NCI-H1105 treated with DMSO at 0.1 percent for 48 hours (cell line): ENCODE measurements around the gene PNMA6E.

Source experiments
- DNase-seq: peaks from one replicate; lab custom pipeline; 2025; lab: John Stamatoyannopoulos, UW

PNMA6E gene

DNA sequence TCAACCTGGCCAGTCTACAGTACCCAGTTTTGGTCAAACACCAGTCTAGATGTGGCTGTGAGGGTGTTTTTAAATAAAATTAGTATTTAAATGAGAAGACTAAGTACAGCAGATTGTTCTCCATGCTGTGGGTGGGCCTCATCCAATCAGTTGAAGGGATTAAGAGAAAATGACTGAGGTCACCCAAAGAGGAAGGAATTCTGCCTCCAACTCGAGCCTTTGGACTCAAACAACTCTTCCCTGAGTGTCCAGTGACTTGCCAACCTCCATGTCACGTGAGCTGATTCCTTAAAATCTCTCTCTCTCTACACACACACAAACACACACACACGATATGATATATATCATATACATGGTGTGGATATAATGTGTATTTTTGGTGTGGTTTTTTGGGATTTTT lies 34.7 kb upstream of the PNMA6E start:
- no peak for DNase-seq

DNA sequence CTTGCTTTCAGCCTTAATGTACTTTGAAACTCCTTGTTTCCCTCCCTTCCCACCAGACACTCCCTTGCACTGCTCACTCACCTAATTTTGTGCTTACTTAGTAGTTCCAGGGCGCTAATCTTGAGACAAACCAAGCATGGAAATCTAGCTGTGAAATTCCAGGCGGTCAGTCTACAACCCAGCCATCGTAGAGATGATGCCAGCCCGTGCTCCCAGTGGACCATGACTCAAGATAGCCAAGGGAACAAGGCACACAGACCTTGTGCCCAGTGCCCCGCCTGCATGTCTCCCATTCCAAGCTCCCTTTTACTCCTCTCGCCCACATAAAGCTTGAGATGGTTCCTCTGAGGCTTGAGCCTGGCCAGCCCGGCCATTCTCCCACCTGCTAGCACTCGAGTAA lies 33.7 kb upstream of the PNMA6E start:
- no peak for DNase-seq

DNA sequence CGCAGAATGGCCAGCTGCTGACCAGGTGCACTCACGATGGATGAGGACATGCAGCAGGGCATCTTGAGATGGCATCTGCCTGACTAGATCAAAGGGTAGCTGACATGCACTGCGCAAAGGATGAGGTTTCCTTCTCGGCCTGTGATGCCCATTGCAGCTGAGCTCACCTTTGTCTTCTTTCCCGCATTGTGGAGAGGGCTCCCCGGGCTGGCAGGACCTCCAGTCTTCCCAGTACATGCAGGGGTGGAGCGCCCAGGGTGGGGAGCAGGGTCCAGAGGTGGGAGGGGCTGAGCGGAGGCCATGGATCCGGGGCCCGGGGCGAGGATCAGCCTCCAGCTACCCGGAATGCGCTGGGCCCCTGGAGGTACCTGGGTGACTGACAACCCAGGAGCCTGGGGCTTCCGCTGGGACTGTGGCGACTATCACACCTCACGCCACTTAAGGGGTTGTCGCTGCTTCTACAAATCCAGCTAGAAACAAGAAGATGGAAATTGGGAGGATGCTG lies 32.7 kb upstream of the PNMA6E start:
- DNase-seq = no peak

DNA sequence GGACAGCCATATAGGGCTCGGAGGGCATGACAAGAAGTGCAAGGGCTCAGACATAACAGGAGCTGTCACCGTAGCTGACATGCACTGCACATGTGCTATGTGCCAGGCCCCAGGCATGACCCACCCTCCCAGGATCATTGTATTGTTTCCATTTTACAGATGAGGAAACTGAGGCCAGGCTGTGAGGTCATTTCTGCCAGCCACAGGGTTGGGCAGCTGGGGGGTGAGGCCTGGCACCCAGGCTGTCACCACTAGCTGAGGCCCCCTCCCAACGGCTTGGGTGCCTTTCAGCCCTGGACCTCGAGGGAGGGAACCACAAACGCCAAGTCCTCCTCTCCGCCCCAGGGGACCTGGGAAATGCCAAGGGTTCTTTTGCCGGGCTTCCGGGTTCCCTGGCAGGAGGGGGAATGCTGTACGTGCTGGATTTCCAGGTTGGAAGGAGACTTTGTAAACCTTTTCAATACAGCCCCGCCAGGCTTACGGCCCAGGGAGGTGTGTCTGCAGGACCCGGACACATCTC lies 32.1 kb upstream of the PNMA6E start:
- DNase-seq = no peak

DNA sequence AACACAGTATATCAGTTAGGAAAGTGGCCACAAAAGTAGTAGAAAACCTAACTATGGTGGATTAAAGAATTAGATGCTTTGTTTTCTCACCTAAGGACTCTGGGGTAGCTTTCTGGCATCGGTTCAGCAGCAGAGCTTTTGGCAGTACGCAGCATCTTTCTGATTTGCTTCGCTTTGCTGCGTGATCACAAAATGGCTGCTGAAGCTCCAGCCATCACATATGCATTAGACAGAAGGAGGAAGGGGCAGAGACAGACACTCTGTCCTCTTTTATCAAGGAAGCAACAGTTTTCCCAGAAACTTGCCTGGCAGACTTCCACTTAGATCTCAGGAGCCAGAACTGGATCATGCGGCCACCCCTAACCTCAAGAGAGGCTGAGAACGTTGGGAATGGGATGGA lies 29.6 kb upstream of the PNMA6E start:
- DNase-seq = no peak

- no peak for DNase-seq
Observed at GRCh38 chrX:153426204-153426603, 25.1 kb upstream of the PNMA6E start.

- DNase-seq = peak; percentile 1
Observed at GRCh38 chrX:153423652-153424051, 22.5 kb upstream of the PNMA6E start.

DNA sequence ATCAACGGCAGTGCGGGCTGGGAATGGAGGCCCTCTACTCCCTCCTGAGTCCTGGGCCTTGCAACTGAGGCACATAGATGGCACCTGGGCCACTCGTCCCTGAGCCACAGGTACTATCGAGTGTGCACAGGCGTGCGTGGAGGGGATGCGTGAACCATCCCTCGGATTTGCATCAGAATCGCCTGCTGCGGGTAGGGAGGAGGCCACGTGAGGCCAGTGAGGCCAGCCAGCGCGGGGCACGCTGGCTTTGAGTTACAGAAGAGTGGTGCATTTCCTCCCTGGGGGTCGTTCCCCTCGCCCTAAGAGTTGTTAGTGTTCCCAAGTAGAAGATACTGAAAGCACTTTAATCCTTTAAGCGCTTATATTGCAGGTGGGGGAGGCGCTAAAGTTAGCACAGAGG lies 20.7 kb upstream of the PNMA6E start:
- no peak for DNase-seq

DNA sequence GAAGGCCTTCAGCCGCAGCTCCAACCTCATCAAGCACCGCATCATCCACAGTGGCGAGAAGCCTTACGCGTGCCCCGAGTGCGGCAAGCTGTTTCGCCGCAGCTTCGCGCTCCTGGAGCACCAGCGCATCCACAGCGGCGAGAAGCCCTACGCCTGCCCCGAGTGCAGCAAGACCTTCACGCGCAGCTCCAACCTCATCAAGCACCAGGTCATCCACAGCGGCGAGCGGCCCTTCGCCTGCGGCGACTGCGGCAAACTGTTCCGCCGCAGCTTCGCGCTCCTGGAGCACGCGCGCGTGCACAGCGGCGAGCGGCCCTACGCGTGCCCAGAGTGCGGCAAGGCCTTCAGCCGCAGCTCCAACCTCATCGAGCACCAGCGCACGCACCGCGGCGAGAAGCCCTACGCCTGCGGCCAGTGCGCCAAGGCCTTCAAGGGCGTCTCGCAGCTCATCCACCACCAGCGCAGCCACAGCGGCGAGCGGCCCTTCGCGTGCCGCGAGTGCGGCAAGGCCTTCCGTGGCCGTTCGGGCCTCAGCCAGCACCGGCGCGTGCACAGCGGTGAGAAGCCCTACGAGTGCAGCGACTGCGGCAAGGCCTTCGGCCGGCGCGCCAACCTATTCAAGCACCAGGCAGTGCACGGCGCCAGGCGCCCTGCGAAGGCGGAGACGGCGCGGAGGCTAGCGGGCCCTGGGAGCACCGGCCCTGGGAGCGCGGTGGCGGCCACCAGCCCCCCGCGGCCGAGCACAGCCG lies 19.9 kb upstream of the PNMA6E start:
- no peak for DNase-seq

DNA sequence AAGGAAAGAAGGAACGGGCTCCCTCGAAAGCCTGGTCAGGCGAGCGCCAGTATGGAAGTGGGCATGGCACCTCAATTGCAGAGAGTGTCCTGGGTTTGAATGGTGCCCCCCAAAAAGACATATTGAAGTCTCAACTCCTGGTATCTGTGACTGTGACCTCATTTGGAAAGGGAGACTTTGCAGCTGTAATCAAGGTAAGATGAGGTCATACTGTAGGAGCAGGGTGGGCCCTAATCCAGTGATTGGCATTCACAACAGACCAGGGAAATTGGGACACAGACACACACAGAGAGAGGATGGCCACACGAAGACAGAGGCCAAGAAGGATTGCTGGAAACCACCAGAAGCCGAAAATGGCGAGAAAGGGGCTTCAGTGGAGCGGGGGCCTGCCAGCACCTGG lies 16.5 kb upstream of the PNMA6E start:
- DNase-seq = no peak

GRCh38 chrX:153416781-153417450 lies 15.8 kb upstream of the PNMA6E start:
- no peak for DNase-seq

GRCh38 chrX:153414856-153415510 lies 13.8 kb upstream of the PNMA6E start:
- no peak for DNase-seq

DNA sequence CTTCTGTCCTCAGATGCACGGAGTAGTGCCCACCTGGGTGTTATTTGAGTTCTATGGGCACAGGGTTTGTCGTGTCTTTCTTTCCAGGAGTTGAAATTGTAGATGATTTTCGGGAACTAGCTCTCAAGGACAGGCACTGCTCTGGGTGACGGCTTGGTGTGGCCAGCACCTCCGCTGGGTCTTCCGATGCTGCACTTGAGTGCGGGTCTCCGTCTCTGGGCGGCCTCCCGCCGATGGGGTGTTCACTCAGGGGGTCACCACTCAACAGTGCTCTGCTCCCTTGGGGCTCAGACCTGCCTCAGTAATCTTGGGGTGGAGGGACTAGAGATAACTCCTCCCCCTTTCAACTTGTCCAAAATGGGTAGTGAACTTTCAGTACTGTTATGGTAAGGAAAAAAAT lies 12.6 kb upstream of the PNMA6E start:
- DNase-seq = no peak

- DNase-seq = no peak
Observed at GRCh38 chrX:153412746-153413720, 11.9 kb upstream of the PNMA6E start.

- peak; percentile 76 for DNase-seq
Observed at GRCh38 chrX:153411988-153412574, 10.9 kb upstream of the PNMA6E start.

GRCh38 chrX:153411255-153411987 lies 10.3 kb upstream of the PNMA6E start, which contains the start of gene ZFP92:
ZFP92 (plus strand) TSS chrX:153411472; CDS start chrX:153418323, 6,851 bp downstream.
- DNase-seq = no peak

GRCh38 chrX:153410888-153411254 lies 9.7 kb upstream of the PNMA6E start:
- no peak for DNase-seq

DNA sequence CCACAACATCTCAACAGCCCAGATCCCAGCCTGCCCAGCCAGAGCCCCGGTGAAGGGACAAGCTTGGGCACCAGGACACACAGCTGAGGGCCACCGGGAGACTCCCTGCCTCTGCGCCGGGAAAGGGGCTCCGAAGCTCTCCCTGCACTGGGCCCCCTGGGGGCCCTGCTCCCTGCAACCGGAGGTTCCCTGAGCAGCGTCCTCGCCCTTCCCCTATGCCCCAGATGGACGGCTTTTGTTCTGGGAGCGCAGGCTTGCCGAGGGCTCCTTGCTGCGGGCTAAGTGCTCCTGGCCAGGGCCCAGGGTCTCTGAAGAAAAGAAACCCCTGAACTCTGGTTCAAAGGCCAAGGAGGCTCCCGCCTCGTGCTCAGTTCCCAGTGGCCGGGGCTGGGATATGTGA lies 9.2 kb upstream of the PNMA6E start:
- DNase-seq = no peak

- no peak for DNase-seq
Observed at GRCh38 chrX:153409414-153410101, 8.4 kb upstream of the PNMA6E start.

DNA sequence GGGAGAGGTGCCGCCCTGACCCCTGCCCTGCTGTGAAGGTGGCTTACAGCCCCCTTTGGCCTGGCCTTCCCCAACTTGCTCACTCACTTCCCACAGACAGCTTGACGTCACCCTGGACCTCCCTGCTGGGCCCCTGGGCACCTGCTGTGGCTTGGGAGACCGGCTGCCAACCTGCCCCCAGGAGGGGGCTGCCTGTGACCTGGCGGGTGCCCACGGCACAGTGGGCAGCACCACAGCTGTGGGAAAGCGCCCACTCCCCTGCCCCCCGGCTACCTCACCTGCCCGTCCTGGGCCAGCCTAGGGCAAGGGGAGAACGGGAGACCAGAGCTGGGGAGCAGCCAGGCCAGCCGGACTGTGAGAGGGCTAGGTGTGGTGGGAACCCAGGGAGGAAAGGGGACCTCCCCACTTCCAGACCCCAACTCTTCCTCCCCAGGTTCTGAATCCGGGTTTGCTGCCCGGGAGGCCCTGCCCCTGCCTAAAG lies 7.8 kb upstream of the PNMA6E start:
- DNase-seq = no peak
